SK-N-SH treated with all-trans-retinoic acid at 6 μM for 48 hours (cell line): Measurements from ENCODE around the gene PRR22.

Experiments
- BACH2 ChIP-seq: fragments of 250-450 bp; sonication (Bioruptor Pico); IDR thresholded peaks from 2 replicates; pipeline ENCODE4 v1.9.0; 2021; ENCODE audit warnings: mild to moderate bottlenecking, borderline replicate concordance
- CREB5 ChIP-seq: fragments of 250-450 bp; sonication (Bioruptor Pico); IDR thresholded peaks from 2 replicates; pipeline ENCODE4 v1.5.1; 2020; ENCODE audit warnings: low read depth, mild to moderate bottlenecking, moderate library complexity
- CSDC2 ChIP-seq: fragments of 250-450 bp; sonication (Bioruptor Pico); IDR thresholded peaks from 2 replicates; pipeline ENCODE4 v1.5.0; 2020; ENCODE audit warnings: mild to moderate bottlenecking, moderate library complexity
- GLIS3 ChIP-seq: fragments of 250-450 bp; sonication (Bioruptor Pico); IDR thresholded peaks from 2 replicates; pipeline ENCODE4 v1.5.0; 2020; ENCODE audit warnings: mild to moderate bottlenecking, moderate library complexity
- TOX ChIP-seq: fragments of 250-450 bp; sonication (Bioruptor Pico); IDR thresholded peaks from 2 replicates; pipeline ENCODE4 v1.8.0; 2021; ENCODE audit warnings: mild to moderate bottlenecking, moderate library complexity, borderline replicate concordance
- ZNF70 ChIP-seq: fragments of 450-650 bp; formaldehyde crosslinking; IDR thresholded peaks from 2 replicates; pipeline ENCODE4 v1.5.0; 2020; ENCODE audit warnings: mild to moderate bottlenecking, moderate library complexity

- no peak for TF ChIP-seq ZNF70 (CRISPR knock-in tag)
- no peak for TF ChIP-seq GLIS3
- TF ChIP-seq TOX: no peak
- TF ChIP-seq CSDC2 (CRISPR knock-in tag): no peak
- no peak for TF ChIP-seq BACH2 (CRISPR knock-in tag)
- no peak for TF ChIP-seq CREB5 (CRISPR knock-in tag)
Measured at GRCh38 chr19:5751709-5752108, 32.8 kb downstream of the PRR22 start.
